Mucosa of gallbladder (tissue), 1 donor: ENCODE data around the gene ZBTB12. TPM values are rescaled to one million over a fixed set of nuclear protein-coding genes. Genes with fewer than 3 reads are reported as not detected.
"Not testable (repeated sequence)": the region's sequence is repeated elsewhere in the genome, so short reads cannot be mapped to it uniquely, and the experiment has no call there.

Experiments
- DNase-seq: peaks from one replicate; pipeline ENCODE4 v3.0.0-alpha.2; 2020; ENCODE audit warnings: low spot score
- total RNA-seq: library from RNA; stranded (reverse); gene quantifications from one replicate; pipeline ENCODE4 v1.2.1, GENCODE V29; 2021
- donor health status: DM: no; HTN: no; CAD: no.

Gene ZBTB12, protein sequence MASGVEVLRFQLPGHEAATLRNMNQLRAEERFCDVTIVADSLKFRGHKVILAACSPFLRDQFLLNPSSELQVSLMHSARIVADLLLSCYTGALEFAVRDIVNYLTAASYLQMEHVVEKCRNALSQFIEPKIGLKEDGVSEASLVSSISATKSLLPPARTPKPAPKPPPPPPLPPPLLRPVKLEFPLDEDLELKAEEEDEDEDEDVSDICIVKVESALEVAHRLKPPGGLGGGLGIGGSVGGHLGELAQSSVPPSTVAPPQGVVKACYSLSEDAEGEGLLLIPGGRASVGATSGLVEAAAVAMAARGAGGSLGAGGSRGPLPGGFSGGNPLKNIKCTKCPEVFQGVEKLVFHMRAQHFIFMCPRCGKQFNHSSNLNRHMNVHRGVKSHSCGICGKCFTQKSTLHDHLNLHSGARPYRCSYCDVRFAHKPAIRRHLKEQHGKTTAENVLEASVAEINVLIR
- total RNA-seq: 11.8 TPM

DNA sequence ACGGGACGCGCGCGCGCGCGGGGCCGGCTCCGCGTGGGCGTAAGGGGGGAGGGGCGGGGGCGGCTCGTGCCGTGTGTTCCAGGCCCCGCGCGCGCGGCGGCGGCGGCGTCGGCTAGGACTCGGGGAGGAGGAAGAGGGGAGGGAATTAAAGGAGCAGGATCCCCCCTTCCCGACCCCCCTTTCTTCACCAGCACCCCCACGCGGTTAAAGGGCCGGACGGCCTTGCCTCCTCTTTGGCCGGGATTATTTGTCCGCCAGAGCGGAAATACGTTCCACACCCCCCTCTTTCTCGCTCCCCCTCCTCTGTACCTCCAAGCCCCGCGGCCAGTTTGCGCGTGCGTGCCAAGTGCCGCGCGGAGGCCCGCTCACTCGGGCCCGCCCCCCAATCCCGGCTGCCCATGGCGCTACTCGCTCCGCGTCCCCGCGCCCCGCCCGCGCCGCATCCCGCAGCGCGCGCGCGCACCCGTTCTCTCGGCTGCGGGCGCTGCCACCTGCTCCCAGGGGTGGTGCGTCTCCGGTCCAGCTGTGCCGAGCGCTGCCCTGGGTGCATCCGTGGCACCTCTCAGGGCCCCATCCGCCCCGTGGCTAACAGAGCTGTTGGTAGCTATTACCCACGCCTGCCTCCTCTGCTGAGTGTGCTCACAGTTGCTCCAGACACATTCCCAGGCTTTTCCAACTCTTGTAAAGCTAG, at the start of gene ZBTB12:
ZBTB12 (minus strand) TSS at position 134 of the 691 bp plus-strand sequence. CDS start 781 bp downstream, outside the sequence.
- peak; percentile 94 for DNase-seq

DNA sequence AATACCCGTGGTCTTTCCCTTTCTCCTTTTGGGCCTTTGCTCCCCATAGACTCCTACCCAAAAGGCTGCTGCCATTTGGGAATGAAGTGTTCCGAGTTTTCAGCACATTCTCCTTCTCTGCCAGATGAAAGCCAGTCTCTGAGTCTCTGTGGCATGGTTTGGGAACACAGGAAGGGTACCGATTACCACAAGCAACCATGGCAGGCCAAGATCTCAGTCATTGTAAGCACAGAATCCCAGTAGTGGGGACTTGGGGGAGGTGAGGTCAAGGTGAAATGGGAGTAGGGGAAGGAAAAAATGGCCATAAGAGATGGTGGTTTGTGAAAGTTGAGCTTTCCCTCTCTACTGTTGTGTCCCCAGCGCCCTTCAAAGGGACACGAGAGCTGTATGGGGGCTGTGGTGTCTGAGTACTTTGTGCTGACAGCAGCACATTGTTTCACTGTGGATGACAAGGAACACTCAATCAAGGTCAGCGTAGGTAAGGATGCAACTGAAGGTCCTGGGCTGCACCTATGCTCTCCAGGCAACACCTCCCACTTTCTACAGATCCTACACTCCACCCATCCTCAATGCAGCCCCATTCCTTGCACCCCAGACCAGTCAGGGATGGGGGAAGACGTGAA, 48.2 kb upstream of the ZBTB12 start:
- DNase-seq: no peak

DNA sequence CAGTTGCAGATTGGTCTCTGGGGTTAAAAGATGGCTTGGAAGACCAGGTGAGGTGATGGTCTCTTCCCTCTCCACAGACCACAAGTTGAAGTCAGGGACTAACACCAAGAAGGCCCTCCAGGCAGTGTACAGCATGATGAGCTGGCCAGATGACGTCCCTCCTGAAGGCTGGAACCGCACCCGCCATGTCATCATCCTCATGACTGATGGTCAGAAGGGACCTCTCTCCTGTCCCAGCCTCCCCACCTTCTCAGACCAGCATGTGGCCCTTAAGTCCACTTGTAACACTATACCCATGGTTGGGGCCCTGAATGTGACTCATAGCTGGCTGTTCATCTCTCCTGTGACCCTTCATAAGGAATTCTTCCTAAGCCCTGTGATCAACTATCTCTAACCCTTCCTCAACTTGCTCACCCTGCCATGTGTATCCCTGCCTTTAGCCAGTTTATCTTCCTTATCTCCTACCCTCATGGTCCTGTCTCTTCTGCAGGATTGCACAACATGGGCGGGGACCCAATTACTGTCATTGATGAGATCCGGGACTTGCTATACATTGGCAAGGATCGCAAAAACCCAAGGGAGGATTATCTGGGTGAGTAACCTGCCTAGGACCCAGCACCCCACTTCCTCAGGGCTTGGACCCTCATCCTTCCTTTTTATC, 47.0 kb upstream of the ZBTB12 start:
- DNase-seq: no peak

DNA sequence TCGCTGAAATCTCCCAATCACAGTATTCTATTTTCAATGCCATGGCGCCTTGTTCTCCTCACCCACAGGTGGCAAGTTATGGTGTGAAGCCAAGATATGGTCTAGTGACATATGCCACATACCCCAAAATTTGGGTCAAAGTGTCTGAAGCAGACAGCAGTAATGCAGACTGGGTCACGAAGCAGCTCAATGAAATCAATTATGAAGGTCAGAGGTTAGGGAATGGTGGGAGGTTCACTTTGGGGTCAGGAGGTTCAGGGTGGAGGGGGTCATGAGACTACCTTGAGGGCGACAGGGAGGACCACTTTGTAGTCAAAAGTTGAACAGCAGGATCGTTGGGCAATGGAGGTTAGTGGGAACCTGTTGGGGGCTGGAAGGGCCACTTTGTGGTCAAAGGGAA, 46.4 kb upstream of the ZBTB12 start:
- DNase-seq: no peak

DNA sequence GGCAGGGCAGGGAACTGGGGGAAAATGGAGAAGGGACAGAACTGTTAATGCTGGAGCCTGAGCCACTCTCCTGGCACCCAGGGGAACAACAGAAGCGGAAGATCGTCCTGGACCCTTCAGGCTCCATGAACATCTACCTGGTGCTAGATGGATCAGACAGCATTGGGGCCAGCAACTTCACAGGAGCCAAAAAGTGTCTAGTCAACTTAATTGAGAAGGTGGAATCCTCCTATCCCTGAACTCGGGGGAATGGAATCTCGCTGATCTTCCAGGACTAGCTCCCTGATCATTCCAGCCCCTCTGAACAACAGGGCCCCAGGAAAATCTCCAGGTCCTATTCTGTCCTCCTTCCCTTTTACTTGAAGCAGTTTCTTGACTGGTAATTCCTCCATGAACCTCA, 46.0 kb upstream of the ZBTB12 start:
- DNase-seq: no peak

DNA sequence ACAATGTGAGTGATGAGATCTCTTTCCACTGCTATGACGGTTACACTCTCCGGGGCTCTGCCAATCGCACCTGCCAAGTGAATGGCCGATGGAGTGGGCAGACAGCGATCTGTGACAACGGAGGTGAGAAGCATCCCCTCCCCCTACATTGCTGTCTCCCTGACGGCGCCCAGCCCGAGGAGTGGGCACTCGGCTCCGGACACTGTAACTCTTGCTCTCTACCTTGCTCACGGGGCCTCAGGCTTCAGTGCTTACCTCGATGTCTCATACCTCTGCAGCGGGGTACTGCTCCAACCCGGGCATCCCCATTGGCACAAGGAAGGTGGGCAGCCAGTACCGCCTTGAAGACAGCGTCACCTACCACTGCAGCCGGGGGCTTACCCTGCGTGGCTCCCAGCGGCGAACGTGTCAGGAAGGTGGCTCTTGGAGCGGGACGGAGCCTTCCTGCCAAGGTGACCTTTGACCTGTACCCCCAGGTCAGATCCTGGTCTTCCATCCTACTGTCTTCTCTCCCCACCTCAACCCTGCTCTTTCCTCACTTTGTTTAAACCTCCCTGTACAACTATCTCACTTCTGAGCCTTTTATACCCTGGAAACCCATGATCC, 45.3 kb upstream of the ZBTB12 start:
- no peak for DNase-seq

DNA sequence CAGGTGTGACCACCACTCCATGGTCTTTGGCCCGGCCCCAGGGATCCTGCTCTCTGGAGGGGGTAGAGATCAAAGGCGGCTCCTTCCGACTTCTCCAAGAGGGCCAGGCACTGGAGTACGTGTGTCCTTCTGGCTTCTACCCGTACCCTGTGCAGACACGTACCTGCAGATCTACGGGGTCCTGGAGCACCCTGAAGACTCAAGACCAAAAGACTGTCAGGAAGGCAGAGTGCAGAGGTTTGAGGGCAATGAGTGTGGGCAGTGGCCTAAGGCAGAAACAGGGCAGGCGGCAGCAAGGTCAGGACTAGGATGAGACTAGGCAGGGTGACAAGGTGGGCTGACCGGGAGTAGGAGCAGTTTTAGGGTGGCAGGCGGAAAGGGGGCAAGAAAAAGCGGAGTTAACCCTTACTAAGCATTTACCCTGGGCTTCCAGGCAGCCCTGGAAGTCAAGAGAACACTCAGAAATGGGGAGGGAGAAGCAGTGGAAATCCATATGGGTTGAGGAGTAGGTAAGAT, 44.5 kb upstream of the ZBTB12 start:
- DNase-seq: no peak

DNA sequence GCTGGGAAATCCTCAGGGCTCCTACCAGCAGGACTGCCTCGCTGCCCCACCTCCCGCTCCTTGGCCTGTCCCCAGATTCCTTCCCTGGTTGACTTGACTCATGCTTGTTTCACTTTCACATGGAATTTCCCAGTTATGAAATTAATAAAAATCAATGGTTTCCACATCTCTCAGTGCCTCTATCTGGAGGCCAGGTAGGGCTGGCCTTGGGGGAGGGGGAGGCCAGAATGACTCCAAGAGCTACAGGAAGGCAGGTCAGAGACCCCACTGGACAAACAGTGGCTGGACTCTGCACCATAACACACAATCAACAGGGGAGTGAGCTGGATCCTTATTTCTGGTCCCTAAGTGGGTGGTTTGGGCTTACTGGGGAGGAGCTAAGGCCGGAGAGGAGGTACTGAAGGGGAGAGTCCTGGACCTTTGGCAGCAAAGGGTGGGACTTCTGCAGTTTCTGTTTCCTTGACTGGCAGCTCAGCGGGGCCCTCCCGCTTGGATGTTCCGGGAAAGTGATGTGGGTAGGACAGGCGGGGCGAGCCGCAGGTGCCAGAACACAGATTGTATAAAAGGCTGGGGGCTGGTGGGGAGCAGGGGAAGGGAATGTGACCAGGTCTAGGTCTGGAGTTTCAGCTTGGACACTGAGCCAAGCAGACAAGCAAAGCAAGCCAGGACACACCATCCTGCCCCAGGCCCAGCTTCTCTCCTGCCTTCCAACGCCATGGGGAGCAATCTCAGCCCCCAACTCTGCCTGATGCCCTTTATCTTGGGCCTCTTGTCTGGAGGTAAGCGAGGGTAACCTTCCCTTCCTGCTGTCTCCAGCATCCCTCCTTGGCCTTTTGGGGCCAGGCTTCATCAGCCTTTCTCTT, 43.9 kb upstream of the ZBTB12 start, which contains the start of gene CFB:
CFB (plus strand) TSS at position 589 of the 863 bp plus-strand sequence; CDS start at position 716, 127 bp downstream.
- DNase-seq: peak; percentile 91

DNA sequence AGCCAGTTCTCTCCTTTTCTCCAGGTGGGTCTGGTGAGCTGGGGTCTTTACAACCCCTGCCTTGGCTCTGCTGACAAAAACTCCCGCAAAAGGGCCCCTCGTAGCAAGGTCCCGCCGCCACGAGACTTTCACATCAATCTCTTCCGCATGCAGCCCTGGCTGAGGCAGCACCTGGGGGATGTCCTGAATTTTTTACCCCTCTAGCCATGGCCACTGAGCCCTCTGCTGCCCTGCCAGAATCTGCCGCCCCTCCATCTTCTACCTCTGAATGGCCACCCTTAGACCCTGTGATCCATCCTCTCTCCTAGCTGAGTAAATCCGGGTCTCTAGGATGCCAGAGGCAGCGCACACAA, 43.2 kb upstream of the ZBTB12 start:
- no peak for DNase-seq

DNA sequence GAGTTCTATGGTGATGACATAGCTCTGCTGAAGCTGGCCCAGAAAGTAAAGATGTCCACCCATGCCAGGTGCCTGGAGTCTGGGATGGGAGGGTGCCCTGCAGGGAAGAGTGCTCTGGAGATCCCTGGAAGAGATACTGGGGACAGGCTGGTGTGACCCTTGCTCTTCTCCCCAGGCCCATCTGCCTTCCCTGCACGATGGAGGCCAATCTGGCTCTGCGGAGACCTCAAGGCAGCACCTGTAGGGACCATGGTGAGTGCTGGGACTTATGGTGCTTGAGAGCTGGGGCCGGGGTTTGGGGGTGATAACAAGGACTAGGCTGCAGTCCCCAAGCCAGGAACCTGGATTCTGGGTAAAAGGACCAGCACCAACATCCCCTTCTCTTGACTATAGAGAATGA, 41.9 kb upstream of the ZBTB12 start:
- no peak for DNase-seq

DNA sequence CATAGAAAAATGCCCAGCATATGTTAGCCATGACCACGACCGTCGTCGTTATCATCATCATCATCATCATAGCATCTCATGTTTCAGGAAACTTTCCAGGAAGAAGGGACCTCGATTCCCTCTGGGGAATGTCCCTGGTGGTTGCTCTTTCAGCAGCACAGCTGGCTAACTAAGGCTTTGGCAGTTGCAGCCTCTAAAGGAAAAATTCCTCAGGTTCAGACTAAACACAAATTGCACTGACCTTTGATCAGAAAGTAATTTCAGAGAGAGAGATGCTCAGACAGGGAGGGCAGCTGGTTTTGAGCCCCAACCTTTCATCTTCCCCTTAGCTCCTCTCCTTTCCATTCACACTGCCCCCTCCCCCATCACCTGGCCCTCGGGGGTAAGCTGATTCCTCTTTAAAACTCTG, 38.4 kb upstream of the ZBTB12 start:
- DNase-seq: no peak

DNA sequence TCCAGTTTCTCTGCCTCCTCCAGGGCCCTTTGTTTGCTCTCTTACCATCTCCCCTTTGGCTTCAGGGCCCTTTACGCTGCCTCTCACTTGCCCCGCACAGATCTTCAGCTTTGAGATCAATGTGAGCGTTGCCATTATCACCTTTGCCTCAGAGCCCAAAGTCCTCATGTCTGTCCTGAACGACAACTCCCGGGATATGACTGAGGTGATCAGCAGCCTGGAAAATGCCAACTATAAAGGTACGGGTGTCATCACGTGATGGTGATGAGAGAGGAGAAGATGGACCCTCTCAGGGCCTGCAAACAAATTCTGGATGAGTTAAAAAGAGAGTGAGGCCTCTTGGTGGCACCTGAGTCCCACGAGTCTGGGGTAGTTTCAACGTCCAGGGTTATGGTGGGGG, 33.9 kb upstream of the ZBTB12 start:
- DNase-seq: no peak

DNA sequence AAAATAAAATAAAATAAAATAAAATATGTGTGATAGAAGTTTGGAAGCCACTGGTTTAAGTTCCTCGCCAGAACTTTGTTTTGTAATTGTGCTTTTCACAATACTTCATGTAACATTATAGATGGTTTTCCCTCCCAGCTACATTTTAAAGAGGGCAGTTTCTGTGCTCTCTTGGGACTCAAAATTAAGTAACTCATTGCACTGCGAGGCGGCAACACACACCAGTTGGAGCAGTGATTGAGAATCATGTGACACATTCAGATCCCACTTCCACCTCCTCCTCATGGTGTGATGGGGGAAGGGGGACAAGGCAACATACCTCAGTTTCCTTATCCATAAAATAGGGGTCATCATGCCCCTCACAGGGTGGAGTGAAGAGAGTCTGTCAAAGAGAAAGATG, 33.1 kb upstream of the ZBTB12 start:
- no peak for DNase-seq

DNA sequence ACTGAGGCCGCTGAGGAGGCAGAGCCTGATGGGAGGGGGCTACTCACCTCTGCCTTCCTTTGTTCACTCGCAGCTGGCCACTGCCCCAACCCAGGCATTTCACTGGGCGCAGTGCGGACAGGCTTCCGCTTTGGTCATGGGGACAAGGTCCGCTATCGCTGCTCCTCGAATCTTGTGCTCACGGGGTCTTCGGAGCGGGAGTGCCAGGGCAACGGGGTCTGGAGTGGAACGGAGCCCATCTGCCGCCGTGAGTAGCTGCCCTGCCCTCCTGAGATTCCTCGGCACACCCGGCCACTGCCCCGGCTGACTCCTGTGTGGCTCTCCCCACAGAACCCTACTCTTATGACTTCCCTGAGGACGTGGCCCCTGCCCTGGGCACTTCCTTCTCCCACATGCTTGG, 31.7 kb upstream of the ZBTB12 start:
- DNase-seq: no peak

DNA sequence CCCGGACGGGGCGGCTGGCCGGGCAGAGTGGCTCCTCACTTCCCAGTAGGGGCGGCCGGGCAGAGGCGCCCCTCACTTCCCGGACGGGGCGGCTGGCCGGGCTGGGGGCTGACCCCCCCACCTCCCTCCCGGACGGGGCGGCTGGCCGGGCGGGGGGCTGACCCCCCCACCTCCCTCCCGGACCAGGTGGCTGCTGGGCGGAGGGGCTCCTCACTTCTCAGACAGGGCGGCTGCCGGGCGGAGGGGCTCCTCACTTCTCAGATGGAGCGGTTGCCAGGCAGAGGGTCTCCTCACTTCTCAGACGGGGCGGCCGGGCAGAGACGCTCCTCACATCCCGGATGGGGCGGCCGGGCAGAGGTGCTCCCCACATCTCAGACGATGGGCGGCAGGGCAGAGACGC, 30.3 kb upstream of the ZBTB12 start:
- not testable (repeated sequence) for DNase-seq

DNA sequence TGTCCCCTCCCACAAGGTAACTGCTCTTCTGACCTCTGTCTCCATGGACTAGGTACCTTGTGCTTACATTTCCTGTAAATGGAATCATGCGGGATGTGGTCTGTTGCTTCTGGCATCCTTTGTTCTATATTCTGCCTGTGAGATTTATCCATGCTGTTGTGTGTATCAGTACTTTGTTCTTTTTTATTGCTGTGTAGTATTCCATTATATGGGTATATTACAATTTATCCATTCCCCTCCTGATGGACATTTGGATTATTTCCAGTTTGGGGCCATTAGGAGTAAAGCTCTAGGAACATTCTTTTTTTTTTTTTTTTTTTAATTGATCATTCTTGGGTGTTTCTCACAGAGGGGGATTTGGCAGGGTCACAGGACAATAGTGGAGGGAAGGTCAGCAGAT, 29.1 kb upstream of the ZBTB12 start:
- DNase-seq: no peak

DNA sequence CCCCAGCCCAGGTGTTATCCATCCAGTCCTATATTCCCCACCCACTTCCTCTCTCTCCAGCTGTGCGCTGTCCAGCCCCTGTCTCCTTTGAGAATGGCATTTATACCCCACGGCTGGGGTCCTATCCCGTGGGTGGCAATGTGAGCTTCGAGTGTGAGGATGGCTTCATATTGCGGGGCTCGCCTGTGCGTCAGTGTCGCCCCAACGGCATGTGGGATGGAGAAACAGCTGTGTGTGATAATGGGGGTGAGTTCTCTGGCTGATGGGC, 26.7 kb upstream of the ZBTB12 start:
- no peak for DNase-seq

DNA sequence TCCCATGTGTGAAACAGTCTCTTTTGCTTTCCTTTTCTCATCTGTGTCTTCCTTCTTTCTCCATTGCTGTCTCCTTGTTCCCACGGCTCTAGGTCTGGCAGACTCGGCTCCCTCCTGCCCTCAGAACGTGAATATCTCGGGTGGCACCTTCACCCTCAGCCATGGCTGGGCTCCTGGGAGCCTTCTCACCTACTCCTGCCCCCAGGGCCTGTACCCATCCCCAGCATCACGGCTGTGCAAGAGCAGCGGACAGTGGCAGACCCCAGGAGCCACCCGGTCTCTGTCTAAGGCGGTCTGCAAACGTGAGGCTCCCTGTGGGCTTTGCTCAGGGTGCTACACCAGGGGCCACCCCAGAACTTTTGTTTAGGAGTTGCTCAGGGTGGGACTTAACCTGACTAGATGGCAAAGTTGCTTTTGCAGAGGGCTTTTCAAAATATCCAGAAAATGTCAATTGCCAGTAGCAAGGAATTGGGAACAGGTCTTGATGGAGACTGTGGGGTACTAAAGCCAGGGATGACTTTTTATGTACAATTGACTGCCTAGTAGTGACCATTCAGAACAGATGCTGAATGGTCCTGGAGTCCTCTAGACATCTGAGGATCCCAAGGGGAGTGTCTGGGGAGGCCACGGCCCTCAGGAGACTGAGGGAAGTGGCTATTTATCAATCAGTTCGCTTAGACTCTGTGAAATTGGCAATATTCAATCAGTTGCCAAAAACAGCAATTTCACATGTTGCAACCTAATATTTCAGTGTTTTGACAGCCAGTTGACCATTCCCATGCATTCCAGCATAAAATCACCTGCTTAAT, 26.2 kb upstream of the ZBTB12 start:
- DNase-seq: no peak

DNA sequence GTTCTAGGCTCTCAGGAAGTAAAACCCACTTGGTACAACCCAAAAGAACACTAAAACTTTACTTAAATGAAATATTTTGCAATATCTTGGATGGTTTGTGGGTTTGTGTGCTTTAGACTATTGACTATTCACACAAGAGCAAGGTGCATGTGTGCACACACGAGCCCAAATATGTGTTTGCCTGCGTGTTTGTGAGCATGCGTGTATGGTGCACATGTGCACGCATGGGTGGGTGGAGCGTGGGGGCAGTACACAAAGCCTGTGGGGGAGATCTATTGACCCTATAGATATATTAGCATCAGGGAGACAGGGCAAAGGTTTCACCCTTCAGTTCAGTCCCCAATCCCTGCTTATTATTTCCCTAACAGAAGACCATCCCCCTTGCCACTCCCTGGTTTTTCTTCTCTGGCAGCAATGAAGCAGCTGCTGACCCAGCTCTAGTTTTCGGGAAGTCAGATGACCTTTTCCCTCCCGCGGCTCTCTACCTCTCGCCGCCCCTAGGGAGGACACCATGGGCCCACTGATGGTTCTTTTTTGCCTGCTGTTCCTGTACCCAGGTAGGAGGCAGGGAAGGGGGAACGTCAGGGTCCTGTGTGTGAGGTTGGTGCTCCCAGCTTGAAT, 25.5 kb upstream of the ZBTB12 start, which contains the start of gene C2:
C2 (plus strand) TSS at position 476 of the 621 bp plus-strand sequence; CDS start at position 512, 36 bp downstream.
- DNase-seq: no peak
